Raji (cell line): Measurements from ENCODE around the gene RNF5.

Source experiments
- POLR2A ChIP-seq: IDR thresholded peaks from 2 replicates; pipeline ENCODE4 v1.6.1; 2011; ENCODE audit warnings: low read depth, low read length, control low read depth; ENCODE audit not compliant: insufficient read depth

The RNF5 gene

DNA sequence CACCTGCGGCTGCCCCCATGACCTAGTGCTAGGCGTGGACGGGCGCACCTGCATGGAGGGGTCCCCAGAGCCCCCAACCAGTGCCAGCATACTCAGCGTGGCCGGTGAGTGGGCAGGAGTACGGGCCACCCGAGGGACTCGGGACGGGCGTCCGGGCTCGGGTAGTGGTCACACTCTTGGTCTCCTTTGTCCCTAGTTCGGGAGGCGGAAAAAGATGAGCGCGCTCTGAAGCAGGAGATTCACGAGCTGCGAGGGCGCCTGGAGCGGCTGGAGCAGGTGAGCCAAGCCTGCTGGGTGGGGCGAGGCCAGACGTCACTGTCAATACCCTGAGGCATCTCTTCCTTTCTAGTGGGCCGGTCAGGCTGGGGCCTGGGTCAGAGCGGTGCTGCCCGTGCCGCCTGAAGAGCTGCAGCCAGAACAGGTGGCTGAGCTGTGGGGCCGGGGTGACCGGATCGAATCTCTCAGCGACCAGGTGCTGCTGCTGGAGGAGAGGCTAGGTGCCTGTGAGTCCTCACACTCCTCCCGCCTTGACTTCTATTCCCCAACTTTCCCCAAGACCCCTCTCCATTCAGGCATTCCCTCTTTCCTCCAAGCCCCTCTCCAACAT is 10.9 kb upstream of the RNF5 start:
- TF ChIP-seq POLR2A = no peak

DNA sequence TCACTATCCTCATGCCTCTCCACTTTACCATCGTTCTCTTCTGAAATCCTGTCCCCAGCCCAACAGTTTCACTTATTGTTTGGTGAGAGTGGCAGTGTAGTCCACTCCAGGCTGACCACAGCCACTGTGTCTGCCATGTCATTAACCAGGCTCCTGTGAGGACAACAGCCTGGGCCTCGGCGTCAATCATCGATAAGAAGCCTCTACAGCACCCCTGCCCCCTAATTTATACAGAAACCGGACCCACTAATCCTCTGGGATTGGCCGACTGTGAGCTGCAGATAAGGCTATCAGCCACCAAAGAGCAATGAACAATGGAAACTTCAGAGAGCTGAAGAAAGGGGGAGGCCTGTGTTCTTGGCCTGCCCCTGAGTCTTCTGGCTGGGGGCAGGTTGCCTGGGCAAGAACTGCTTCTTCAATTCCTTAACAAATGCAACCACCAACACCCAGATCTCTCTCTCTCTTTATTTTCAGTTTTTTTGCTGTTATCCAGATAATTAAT is 10.4 kb upstream of the RNF5 start:
- TF ChIP-seq POLR2A = no peak

DNA sequence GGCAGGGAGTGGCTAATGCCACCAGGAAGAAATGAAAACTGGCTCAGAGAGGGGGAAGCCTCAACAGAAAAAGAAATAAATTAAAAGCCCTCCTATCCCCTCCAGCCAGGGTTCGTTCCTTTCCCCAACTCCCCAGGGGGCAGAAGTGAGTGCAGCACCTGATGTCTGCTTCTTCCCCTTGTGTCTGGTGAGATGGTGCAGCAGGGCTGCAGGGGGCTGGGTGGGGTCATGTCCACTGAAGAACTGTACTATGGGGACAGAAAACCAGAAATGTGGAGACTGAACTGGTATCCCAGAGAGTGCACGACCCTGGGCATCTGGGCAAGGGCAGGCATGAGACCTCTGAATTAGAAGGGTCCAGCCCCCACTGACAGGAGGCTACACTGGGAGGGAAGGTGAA is 9.9 kb upstream of the RNF5 start:
- no peak for TF ChIP-seq POLR2A

DNA sequence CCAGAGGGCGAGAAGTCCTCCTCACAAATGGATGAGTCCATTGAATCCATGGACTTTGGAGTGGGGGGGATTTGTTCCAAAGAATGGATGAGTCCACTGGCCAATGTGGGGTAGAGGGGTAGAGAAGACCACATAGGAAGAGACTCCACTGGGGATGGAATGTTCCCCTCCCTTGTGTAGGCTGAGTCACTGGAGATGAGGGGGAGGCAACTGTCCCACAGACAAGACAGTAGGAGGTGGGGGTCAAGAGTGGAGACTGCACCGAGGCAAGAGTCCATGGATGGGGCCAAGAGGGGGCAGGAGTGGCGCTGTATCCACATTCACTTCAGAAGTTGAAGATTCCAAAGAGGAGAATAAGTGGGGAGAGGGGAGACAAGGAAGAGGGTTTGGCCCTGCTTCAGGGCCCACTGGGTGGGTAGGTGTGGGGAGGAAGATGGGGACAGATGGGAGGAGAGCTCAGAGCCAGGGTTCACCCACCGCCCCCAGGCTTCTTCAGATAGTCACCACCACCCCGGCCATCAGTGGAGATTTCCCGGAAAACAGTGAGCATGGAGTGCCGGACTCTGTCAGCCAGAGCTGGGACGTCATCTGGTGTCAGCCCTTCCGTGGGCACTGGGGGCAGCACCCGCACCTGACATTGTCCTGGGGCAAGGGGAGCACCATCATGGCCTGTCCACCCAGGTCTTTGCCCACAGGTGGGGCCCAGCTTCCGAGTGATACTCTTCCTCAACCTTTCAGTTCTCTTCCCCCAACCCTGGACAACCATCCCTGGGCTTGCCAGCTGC is 9.2 kb upstream of the RNF5 start:
- no peak for TF ChIP-seq POLR2A

DNA sequence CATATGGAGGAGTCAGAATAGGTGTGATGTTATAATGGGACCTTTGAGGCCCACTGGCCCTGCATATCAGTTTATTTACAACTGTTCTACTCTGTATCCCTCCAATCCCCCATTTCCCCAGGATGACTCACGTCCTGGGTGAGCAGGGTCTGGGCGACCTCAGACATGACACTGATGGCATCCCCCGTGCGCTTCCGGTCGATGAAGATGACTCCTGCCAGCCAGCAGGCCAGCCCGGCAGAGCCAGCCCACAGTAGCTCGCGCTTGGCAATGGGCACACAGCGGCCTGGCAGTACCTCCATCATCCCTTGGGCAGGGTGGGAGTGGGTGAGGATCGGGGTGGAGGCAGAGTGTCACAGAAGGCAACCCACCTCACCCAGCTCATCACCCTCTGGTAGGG is 7.9 kb upstream of the RNF5 start:
- no peak for TF ChIP-seq POLR2A

DNA sequence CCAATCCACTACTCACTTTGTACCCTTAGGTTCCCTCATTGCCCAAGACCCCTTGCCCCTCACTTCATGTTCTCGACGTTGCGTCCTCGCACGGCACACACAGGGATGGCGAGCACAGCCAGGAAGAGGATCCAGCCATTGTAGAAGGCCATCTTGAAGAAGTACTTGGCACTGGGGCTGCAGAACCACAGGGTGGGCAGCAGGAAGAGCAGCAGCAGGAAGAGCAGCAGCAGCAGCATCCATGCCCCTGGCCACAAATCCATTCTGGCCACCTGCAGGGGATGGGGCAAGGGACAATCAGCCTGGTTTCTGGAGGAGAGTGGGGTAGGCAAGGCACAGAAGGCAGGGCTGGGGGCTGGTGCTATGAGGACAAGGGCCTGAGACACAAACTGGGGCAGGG is 7.0 kb upstream of the RNF5 start:
- no peak for TF ChIP-seq POLR2A

DNA sequence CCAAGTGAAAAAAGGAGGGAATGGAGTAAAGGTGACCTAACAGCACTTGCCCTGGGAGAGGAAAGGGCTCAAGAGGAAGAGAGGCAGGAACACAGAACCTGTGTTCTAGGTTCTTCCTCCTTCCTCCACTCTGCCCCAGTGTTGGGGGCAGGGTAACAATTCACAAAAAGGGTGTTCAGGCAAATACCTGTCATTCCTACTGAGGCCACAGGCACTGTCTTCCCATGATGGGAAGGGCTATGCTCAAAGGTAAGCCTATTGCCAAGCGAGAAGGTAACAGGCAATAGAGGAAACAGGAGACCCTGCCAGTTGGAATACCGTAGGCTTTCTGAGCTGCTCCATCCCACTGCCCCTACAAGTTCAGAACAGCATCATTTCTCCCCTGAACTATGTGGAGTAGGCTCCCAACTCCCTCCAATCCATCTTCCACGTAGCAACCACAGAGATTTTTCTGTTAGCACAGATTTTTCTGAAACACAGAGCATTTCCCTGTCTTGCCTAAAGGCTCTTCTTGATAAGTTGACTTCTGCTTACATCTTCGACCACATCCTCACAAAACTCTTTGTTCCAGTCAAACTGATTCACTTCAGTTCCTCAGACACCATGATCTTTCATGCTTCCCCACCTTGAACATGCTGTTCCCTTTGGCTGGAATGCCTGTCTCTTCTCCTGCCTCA is 5.0 kb upstream of the RNF5 start:
- no peak for TF ChIP-seq POLR2A

DNA sequence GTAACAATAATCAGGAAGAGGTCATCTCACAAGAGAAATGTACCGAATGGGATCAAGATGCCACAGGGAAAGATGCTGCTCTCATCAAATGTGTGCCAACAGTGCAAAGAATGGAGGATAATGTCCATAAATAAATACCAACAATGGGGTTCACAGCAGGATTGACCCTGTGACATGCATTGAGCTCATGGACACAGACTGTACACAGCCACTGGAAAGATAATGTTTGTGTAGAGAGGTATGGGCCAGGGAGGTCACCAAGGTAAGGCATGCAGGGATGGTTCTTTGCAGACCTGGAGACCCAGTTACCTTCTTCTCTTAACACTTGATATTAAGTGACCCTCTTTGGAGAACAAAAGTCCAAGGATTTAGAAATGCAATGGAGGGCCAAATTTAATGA is 3.8 kb upstream of the RNF5 start:
- TF ChIP-seq POLR2A = no peak

DNA sequence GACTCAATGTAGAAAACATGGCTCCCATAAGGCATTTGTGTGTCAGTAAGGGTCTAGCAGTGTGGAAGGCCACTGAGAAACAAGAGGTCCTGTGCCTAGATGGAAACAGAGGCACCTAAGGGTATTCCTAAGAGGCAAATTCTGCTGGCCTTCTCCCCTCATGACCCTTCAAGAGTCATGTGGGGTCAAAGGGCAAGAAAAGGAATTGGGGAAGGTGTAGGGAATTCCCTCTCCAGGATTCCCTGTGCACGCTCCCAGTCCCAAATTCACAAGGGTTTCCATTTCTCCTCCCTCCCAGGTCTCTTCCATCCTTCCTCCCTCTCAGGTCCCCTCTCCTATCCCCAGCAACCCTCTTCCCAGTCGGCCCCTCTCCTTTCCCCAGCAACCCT is 2.9 kb upstream of the RNF5 start:
- TF ChIP-seq POLR2A = no peak

DNA sequence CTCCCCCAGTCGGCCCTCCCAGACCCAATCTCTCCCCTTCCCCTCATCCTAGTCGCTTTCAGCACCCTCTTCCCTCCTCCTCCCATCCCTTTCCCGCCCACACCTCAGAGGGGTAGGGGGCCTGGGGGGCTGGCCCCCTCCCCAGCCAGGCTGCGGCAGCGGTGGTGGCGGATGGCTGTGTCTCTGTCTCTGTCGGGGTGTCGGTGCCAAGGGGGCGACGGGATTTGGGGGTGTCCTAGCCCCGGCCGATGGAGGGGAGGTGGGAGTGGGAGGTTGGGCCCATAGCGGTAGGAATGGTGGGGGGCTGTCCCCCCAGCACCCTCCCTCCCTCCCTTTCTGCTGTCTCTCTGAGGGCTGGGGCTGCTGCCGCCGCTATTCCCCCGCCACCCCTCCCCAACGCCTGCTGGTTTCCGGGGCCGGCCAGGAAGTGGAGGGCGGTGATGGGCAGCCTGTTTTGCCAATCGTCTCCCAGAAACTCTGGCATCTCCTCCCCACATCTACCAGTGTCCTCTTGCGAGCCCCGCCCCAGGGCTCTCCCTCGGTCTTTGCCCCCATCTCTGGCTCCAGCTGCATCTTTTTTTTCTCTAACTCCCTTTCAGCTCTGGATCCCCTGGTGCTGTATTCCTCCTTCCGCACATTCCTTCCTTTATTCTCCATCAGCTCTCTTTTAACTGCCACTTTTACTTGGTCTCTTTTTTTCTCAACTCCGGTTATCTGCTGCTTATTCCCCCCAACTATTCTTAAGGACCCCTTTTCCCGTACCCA is 2.3 kb upstream of the RNF5 start, which contains the start of gene AGPAT1:
TSS of gene AGPAT1 (minus strand) at position 374 of the 765 bp plus-strand sequence. CDS start 4,588 bp downstream, outside the sequence.
- TF ChIP-seq POLR2A = peak; percentile 84

DNA sequence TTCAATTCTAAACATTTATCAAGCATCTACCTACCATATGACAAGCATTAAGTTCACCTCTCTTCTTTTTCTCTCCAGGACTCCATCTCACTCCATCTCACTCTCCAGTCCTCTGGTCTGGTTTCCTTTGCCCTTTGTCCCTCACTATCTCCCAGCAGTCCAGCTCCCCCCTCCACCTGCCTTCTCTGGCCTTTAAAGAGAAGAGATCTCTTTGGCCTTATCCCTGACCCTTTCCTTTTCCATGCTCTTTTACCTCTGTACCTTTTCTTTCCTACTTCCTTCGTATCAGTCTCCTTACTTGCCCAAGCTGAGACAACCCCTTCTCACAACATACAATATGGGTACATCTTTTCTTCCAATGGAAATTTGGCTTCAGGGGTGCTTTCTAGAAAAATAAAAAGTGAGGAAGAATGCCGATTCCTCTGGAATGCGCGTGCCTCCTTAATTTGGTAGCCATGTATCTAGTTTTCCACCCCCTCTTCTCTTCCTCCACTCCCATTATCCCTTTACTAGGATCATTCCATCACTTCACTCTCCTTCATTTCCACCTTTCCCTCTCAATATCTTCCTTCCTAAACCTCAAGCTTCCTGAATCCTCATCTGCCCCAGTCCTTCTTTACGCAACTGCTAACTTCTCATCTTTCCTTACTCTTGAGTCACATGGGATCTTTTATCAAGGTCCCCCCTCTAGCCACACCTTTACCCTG is 1.6 kb upstream of the RNF5 start:
- TF ChIP-seq POLR2A = no peak

DNA sequence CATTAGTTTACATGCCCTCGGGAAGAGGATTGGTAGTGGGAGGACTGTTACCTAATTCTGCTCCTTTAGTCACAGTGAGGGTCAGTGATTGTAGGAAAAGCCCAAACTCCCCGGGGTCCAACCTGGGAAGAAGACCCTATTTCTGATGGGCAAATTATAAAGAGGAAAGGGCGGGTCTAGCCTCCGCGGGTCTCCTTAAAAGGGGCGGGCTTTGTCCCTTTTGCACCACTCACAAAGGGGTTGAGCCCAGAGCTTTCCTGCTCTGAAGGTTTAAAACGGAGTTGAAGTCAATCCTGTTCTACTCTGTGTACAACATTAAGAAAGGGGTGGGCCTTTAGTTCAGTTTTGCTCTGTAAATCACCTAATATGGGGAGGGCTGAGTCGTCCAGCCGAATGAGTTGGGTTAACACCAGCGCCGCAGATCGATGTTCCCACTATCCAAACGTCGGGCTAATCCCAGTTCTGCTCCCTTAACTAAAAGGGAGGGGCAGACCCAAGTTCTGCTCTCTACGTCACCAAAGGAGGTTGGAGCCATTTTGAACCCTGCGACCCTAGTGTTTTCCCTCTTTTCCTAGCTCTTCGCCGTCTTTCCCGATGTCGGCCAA is 920 bp upstream of the RNF5 start:
- peak; percentile 69 for TF ChIP-seq POLR2A

DNA sequence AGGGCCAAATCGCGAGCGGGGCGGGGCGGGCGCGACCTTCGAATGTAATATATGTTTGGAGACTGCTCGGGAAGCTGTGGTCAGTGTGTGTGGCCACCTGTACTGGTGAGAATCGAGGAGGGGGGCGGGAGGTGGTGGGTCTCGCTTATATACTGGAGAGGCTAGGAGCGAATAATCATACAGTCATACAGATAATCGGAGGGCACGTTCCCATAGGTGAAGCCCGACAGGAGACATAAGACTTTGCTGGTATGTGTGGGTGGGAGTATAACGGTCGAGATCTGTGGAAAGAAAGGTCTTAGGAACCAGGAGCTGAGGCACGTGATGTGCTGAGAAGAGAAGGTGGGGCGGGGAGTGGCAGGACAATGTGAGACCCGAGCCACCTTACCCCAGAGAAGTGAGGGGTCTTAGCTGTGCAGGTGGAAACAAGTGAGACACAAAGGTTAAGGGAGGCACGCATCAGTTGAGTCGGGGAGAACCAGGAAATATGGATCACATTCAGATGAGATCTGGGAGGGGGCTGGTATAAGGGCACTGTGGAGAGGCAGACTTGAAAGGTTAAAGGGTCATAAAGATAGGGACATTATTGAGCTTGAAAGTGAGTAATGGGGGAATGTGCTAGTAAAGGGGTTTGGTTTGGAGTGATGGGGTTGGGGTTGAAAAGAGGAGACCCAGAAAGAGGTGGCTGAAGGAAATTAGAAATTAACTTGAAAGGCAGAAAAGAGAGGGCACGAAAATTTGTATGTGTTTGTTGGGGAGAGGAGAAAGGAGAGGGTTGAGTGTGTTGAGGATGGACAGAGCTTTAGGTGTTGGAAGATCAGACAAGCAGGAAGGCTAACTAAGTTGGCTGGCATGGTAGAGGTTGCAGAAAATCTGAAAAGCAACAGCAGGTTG is 589 bp downstream of the RNF5 start:
- peak; percentile 45; the same call in 1 of the 2 replicates for TF ChIP-seq POLR2A
